Stomach (tissue), 4 donors: ENCODE data around the gene BSN.

ENCODE experiments used
- POLR2A ChIP-seq, 4 donors: fragments of 450-650 bp; IDR thresholded peaks; one replicate each; pipeline ENCODE4 v1.6.1; 2016; ENCODE audit warnings: antibody characterized with exemption in 4 of 4, control low read depth in 2 of 4, mild to moderate bottlenecking in 1 of 4, moderate library complexity in 1 of 4
- POLR2AphosphoS5 ChIP-seq, 3 donors: sonication (generic); formaldehyde crosslinking; IDR thresholded peaks; one replicate each; pipeline ENCODE4 v1.6.1; 2016; ENCODE audit warnings: antibody characterized with exemption in 3 of 3
- TF ChIP-seq, protein P1 (sequence below), 7 experiments: fragments of 450-650 bp in 4 of 7; fragments of 200-600 bp in 3 of 7; sonication (generic) in 3 of 7; IDR thresholded peaks; one replicate each; pipeline ENCODE4 v1.5.1; 2016 to 2019; ENCODE audit warnings: antibody characterized with exemption in 7 of 7, control low read depth in 2 of 7, mild to moderate bottlenecking in 1 of 7

DNA sequence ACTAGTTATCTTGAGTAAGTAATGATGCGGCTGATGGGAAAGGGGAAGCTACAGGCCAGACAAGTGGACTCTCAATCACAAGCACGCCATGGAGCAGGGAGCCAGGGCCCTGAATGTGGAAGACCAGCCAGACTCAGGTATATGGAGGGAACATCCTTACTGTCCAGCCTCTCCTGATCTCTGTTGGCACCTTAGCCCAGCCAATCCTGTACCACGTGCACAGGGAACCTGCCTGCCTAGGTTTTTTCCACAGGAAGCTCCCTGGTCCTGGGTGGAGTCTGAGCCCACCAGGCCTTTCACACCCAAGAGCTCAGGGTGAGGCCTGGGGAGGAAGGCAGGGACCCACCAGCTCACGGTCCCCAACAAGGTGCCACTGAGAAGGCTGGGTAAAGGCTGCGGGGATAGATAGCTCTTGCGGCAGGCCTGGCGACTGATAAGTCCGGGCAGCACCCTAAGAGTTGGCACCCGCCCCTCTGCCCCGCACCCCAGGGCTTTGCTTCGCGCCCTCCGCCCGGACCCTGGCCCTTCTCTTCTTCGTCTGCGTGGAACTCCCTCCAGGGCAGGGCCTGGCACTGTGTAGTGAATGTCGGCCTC is 118.9 kb downstream of the BSN start:
- TF ChIP-seq, protein P1, sequence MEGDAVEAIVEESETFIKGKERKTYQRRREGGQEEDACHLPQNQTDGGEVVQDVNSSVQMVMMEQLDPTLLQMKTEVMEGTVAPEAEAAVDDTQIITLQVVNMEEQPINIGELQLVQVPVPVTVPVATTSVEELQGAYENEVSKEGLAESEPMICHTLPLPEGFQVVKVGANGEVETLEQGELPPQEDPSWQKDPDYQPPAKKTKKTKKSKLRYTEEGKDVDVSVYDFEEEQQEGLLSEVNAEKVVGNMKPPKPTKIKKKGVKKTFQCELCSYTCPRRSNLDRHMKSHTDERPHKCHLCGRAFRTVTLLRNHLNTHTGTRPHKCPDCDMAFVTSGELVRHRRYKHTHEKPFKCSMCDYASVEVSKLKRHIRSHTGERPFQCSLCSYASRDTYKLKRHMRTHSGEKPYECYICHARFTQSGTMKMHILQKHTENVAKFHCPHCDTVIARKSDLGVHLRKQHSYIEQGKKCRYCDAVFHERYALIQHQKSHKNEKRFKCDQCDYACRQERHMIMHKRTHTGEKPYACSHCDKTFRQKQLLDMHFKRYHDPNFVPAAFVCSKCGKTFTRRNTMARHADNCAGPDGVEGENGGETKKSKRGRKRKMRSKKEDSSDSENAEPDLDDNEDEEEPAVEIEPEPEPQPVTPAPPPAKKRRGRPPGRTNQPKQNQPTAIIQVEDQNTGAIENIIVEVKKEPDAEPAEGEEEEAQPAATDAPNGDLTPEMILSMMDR (IDR thresholded peaks at IDR 0.05): no peak
- TF ChIP-seq POLR2AphosphoS5 (IDR thresholded peaks at IDR 0.05) (no peak), POLR2A (IDR thresholded peaks at IDR 0.05) (no peak)
